ENCODE results near the gene GNA14.
"Not testable (repeated sequence)": the region's sequence is repeated elsewhere in the genome, so short reads cannot be mapped to it uniquely, and the experiment has no call there.

GNA14 gene

GRCh38 chr9:77587042-77587441 is 61.1 kb downstream of the GNA14 start:
- no peak for DNase-seq

- no peak for DNase-seq
Measured at GRCh38 chr9:77586591-77586990, 61.5 kb downstream of the GNA14 start.

DNA sequence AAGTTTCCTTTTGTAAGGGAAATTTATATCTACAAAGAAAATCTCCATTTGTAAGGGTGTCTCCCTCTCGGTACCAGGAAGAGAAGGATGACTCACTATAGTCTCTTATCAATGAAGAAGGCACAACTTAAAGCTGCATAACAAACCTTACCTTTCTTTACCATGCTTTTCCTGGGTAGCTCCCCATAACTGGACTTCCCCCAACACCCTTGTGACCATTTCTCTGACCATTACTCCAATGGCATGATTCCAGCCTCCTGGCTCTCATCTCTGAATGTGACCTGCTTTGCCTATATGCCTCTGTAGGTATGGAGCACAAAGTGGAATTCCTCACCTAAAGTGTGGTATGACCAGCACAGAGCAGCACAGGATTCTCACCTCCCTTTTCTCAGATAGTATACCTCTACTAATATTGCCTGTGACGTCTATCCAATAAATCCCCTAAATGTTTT is 62.8 kb downstream of the GNA14 start:
- no peak for DNase-seq

GRCh38 chr9:77584927-77585326 is 63.2 kb downstream of the GNA14 start:
- not testable (repeated sequence) for DNase-seq

DNA sequence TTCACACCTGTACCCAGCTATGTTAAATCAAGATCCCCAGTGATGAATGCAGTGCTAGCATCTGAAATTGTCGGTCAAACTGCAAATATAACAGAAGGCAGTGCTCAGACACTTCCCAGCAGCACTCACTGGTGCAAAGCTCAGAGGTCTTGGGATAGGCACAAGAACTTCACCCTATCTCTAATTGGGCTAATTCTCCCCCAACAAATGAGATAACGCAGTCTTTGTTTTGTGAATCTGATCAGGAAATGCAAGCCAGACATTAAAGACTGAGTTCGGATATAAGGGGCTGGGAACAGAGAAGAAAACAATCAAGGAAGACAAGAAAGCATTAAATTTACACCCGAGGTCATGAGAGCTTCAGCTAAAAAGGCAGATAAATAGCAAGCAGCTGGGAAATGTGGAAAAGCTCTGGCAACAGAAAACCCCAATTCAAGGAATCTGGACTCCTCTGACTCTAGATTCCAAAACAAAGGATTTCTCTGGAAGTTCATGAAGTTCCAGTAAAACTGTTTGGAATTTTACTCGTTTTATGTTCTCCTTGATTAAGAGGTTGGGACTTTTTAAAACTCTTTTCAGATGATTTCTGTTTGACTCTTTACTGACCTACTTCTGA is 65.1 kb downstream of the GNA14 start:
- DNase-seq = no peak

DNA sequence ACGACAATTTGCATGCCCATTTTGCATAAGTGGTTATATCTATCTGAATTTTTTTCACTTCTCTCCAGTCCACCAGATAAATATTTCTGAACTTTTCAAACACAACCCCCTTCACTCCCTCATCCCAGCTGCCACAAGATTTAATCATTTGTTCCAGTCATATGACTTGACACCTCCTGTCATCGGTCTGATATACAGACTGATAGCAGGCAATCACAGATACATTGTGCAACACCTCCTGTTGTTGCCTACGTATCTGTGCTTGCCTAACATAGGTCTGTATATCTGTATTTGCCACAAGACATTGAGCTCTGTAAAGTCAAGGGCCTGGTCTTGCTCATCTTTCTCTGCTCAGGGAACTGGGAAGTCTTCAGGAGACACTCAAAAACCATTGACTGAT is 65.6 kb downstream of the GNA14 start:
- no peak for DNase-seq

GRCh38 chr9:77575785-77576184 is 72.3 kb downstream of the GNA14 start:
- DNase-seq = no peak

DNA sequence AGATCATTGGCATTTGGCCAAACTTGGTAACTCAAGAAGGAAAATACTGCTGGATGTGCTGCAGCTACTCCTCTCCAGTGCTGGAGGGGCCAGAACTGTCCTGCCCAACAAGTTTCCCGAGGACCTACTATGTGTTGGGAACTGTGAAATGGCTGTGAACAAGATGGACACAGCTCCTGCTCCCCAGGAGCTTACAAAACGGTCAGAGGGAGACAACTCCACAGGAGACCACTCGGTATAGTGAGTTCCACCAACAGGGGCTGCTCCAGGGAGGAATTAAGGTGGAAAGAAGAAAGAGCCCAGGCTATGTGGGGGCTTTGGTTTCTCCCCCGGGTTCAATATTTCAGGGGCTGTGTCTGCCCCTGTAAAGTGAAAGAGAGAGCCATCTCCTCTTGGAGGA is 78.8 kb downstream of the GNA14 start:
- DNase-seq = no peak

GRCh38 chr9:77563174-77563573 is 84.9 kb downstream of the GNA14 start:
- DNase-seq = no peak

GRCh38 chr9:77562019-77562748 is 85.9 kb downstream of the GNA14 start:
- no peak for DNase-seq

- no peak for DNase-seq
Measured at GRCh38 chr9:77561331-77562018, 86.6 kb downstream of the GNA14 start.

DNA sequence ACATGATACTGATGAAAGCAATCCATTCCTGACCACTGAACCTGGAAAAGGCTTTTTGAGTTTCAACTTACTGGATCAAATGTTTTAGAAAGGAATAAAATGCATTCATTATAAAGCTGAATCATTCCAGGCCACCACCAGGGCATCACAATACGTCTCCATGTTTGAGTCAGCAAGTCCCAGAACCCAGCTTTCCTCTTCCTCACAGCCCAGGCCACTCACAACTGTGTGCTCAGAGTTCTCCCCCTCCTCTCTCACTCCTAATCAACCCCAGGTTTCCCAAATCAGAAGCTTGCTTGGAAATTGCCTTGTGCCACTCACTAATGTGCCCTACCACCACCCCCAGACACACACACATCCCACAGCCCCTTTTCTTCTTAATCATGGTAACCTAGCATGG is 91.7 kb downstream of the GNA14 start:
- no peak for DNase-seq

GRCh38 chr9:77554586-77555105 is 93.5 kb downstream of the GNA14 start:
- no peak for DNase-seq

DNA sequence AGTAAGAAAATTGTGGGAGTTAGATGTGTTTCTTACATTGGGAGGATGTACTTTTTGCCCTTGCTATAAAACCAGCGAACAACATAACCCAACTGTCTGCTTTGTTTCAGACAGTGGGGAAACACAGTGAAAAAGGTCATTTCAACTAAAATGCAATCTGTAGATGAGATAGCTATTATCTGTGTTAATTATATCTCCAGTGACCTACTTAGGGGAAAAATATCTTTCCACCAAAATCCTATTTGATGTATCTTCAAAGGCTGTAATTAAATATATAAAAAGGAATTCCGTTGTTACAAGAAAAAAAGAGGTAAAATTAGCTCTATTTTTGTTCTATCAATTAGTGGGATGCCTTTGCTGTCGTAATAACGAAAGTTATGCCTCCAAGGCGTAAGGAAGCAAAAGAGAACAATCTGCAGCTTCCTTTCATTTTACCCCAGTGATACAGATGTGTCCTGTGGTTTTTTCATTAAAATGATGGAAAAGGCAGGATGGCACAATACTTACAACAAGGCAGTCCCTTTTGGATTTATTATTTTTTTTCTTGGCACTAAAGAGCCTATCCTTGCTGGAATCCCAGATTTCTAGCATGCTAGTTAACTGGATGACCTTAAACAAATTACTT is 100.9 kb downstream of the GNA14 start:
- no peak for DNase-seq

- DNase-seq = no peak
Measured at GRCh38 chr9:77546376-77546950, 101.7 kb downstream of the GNA14 start.

DNA sequence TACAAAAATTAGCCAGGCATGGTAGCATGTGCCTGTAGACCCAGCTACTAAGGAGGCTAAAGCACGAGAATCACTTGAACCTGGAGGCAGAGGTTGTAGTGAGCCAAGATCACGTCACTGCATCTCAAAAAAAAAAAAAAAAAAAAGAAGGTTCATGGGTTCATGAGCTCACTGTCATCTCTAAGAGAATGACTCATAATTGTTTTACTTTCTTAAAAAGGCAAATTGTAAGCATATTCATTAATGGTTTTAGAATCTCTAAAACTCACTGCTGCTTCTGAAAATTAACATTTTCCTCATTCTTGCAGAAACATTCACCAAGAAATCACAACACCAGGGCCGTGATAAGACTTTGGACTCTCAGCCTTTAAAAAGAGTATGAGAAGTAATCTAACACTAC is 103.6 kb downstream of the GNA14 start:
- no peak for DNase-seq

DNA sequence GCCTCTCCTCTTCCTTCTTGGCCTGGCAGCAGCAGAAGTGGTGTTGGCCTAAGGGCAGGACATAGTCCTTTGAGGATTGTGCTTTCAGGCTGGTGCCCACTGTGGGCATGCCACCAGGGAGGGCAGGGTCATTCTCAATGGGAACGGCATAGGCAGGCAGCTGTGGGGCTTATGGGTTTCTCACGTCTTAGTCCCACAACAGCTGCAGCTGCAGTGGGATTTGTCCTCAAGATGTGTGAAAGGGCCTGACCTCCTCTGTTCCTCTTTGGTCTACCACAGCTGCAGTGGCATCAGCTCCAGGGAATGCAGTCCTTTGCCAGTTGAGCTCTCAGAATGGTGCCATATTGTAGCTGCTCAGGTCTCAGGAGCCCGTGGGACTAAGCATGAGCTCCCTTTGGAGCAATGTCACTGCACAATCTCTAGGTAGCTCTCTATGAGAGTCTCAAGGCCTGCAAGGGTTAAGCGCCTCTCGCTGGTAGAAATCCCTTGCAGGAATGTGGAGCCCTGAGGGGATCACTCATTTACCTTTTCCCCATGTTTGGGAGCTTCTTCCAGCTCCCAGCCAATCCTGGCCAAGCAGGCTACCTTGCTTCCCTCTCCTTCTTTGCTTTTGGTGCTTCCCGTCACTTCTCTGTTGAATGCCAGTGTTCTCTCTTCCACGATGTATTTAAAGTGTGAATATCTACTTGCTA is 104.8 kb downstream of the GNA14 start:
- no peak for DNase-seq

DNA sequence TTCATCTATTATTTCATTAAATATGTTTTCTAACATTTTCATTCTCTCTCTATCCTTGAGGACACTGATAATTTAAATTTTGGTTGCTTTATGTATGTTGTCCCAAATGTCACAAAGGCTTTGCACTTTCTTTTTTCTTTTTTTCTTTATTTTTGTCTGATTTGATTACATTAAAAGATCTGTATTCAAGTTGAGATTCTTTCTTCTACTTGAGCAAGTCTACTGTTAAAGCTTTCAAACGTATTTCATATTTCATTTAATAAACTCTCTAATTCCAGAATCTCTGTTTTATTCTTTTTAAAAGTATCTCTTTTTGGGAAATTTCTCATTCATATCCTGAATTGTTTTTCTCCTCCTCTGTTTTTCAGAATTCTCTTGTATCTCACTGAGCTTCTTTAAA is 106.5 kb downstream of the GNA14 start:
- DNase-seq = no peak

DNA sequence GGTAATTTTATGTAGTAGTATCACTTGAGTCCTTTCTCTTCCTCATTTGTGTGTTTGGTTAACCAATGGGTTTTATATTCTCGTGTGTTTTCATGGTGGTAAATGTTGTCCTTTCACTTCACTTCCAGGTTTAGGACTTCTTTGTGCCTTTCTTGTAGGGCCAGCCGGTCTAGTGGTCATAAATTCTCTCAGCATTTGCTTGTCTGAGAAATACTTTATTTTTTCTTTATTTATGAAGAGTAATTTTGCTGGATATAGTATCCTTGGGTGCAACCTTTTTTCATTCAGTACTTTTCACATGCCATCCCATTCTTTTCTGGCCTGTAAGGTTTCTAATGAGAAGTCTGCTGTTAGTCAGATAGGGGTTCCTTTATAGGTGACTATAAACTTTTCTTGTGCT is 107.1 kb downstream of the GNA14 start:
- no peak for DNase-seq

- DNase-seq = no peak
Measured at GRCh38 chr9:77534376-77535057, 113.6 kb downstream of the GNA14 start.

DNA sequence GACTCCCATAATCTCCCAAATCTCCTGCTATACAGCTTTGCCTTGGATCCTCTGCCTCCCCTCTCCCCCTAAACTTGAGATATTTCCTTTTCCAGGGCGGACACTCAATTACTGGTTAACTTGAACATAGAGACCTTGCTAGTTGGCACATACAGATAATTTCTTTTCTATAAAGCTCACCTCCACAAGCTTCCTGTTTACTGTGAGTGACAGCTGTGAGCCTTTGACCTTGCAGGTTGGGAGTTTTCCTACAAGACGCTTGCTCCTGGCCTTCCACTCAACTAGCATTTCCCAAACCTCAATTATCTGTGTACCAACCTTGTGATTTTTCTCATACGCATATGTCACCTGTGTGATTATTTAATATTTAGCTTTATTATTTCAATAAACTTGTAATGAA is 114.5 kb downstream of the GNA14 start:
- DNase-seq = no peak

DNA sequence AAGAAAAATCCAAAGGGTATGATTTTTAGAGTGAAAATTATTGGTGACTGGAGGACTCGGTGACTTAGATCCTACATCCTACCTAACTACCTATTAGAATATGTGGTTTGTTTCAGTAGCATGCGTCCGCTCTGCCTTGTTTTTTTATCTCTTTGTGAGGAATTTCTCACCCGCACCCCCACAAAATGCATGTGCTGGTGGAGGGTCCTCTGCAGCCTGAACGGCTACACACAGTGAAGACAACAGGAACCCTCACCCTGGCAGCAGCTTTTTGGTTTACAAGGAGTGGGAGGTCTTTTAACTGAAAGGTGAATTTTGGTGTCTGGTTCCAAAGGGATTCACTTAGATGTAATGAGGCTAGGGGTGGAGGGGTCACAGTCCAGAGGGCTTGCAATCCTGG is 115.5 kb downstream of the GNA14 start:
- no peak for DNase-seq
